K562 (cell line): ENCODE measurements around the gene IGF1R. TPM values are rescaled to one million over a fixed set of nuclear protein-coding genes. Genes with fewer than 3 reads are reported as not detected.

Experiments
- ATAC-seq: fragments of 200-7000 bp; cut with Tn5 transposase; 3 replicates; pipeline ENCODE4 v1.9.1; 2020; ENCODE audit warnings: moderate library complexity
- BruUV-seq: library from RNA; stranded (reverse); fragments of 400-500 nt; replicated peaks from 2 replicates; lab custom pipeline; 2021; lab: Mats Ljungman, UMichigan
- CTCF ChIA-PET: fragments of 300-600 bp; formaldehyde crosslinking; extraction: SDS; loops from one replicate; lab custom pipeline; 2021; ENCODE audit warnings: low intra/inter-chr PET ratio; lab: Yijun Ruan, JAX
- POLR2A ChIA-PET: fragments of 300-600, 350-650 bp; sonication (Branson Sonifier 250); formaldehyde crosslinking; extraction: SDS; loops from one replicate; lab custom pipeline; 2021; ENCODE audit warnings: antibody characterized with exemption, inconsistent platforms; lab: Yijun Ruan, JAX
- DNase-seq, 4 experiments: peaks; one replicate each; pipeline versions ENCODE4 v3.0.0 to v3.0.0-alpha.2; 2011 to 2018; ENCODE audit warnings: low spot score in 3 of 4, mixed read lengths in 3 of 4; ENCODE audit errors: extremely low read depth in 1 of 4
- FAIRE-seq: peaks from 2 replicates; lab custom pipeline; 2011; peaks lifted over from hg19 to GRCh38; lab: Jason Lieb, UNC
- H2AFZ ChIP-seq: 2 replicates; pipeline ENCODE4 v1.6.0; 2011; ENCODE audit warnings: low read depth, low read length, control low read depth, inconsistent platforms
- H3K27ac ChIP-seq: fragments of 200-600 bp; 3 replicates; pipeline ENCODE4 v1.8.0; 2011; ENCODE audit warnings: low read depth, mild to moderate bottlenecking, control low read depth, inconsistent platforms, low read length, moderate library complexity, mixed read lengths; ENCODE audit errors: extremely low read depth
- H3K27me3 ChIP-seq, 2 experiments: fragments of 300-600 bp in 1 of 2; 2 replicates in 1 of 2; 3 replicates in 1 of 2; pipeline versions ENCODE4 v1.6.0 to v1.8.0; 2011; ENCODE audit warnings: inconsistent platforms in 2 of 2, low read length in 2 of 2, mild to moderate bottlenecking in 1 of 2, mixed read lengths in 1 of 2, moderate library complexity in 1 of 2; ENCODE audit not compliant: control insufficient read depth in 2 of 2, insufficient read depth in 2 of 2
- H3K36me3 ChIP-seq: fragments of 300-600 bp; 3 replicates; pipeline ENCODE4 v1.8.0; 2011; ENCODE audit warnings: mild to moderate bottlenecking, low read length, inconsistent platforms; ENCODE audit not compliant: control insufficient read depth, insufficient read depth
- H3K4me1 ChIP-seq, 2 experiments: fragments of 200-600 bp in 1 of 2; replicated peaks in 1 of 2; 2 replicates in 1 of 2; 3 replicates in 1 of 2; pipeline versions ENCODE4 v1.5.1 to v1.8.0; 2011; ENCODE audit warnings: inconsistent platforms in 2 of 2, low read length in 2 of 2, mild to moderate bottlenecking in 1 of 2, mixed read lengths in 1 of 2, moderate library complexity in 1 of 2; ENCODE audit not compliant: control insufficient read depth in 2 of 2, insufficient read depth in 2 of 2
- H3K4me2 ChIP-seq: 2 replicates; pipeline ENCODE4 v1.6.1; 2011; ENCODE audit warnings: low read length, control low read depth, inconsistent platforms, mixed read lengths; ENCODE audit not compliant: insufficient read depth
- H3K4me3 ChIP-seq: fragments of 200-600 bp; sonication (generic), shearing (Covaris generic); 2 replicates; pipeline ENCODE4 v1.5.1; 2016; ENCODE audit warnings: control low read depth, inconsistent platforms
- H3K79me2 ChIP-seq: fragments of 200-600 bp; 3 replicates; pipeline ENCODE4 v1.8.0; 2011; ENCODE audit warnings: low read length, inconsistent platforms; ENCODE audit not compliant: control insufficient read depth, insufficient read depth
- H3K9ac ChIP-seq, 2 experiments: 2 replicates each; pipeline versions ENCODE4 v1.6.0 to v1.6.1; 2011; ENCODE audit warnings: low read depth in 2 of 2, low read length in 2 of 2, control low read depth in 1 of 2, inconsistent platforms in 1 of 2, mild to moderate bottlenecking in 1 of 2, mixed read lengths in 1 of 2; ENCODE audit not compliant: insufficient read depth in 1 of 2
- H3K9me1 ChIP-seq: one replicate; pipeline ENCODE4 v1.6.0; 2011; ENCODE audit warnings: inconsistent platforms, mild to moderate bottlenecking, low read length, moderate library complexity; ENCODE audit not compliant: control insufficient read depth, insufficient read depth
- H3K9me3 ChIP-seq: replicated peaks from 2 replicates; pipeline ENCODE4 v1.5.1; 2011; ENCODE audit warnings: low read depth, low read length, inconsistent platforms; ENCODE audit not compliant: control insufficient read depth, insufficient read depth
- H4K20me1 ChIP-seq: replicated peaks from 2 replicates; pipeline ENCODE4 v1.6.1; 2011; ENCODE audit warnings: low read length, inconsistent platforms, mixed read lengths; ENCODE audit not compliant: control insufficient read depth, insufficient read depth
- ELF2 ChIP-seq: fragments of 250-450 bp; sonication (Bioruptor Pico); IDR thresholded peaks from 2 replicates; pipeline ENCODE4 v1.5.0; 2021; ENCODE audit warnings: mild to moderate bottlenecking
- ESRRB ChIP-seq: fragments of 250-450 bp; sonication (Bioruptor Pico); IDR thresholded peaks from 2 replicates; pipeline ENCODE4 v1.5.0; 2020; ENCODE audit warnings: mild to moderate bottlenecking, moderate library complexity, borderline replicate concordance
- PCBP2 ChIP-seq: fragments of 200-400 bp; formaldehyde crosslinking; IDR thresholded peaks from 2 replicates; pipeline ENCODE4 v1.6.1; 2018; ENCODE audit warnings: low read length, low read depth, mild to moderate bottlenecking, moderate library complexity; ENCODE audit not compliant: poor library complexity, severe bottlenecking
- WGBS: fragments of 100-300 bp; shearing (Covaris generic); methylation state at CpG from one replicate; pipeline ENCODE4 v1.1.6; 2016; ENCODE audit warnings: low coverage, mixed read lengths; ENCODE audit not compliant: insufficient coverage; ENCODE audit errors: missing lambda C conversion rate; 5-methylcytosine and 5-hydroxymethylcytosine counted together
- in situ Hi-C: fragments of 300-500 bp; cut with MboI; formaldehyde crosslinking; loops from 4 replicates; pipeline ENCODE4 v1.15.0; 2018; ENCODE audit warnings: inconsistent platforms, mixed read lengths
- intact Hi-C: fragments of 100-400 bp; cut with micrococcal nuclease; formaldehyde crosslinking; loops from 2 replicates; pipeline ENCODE4 v1.14.2; 2022
- polyA plus RNA-seq, 8 experiments: library from polyadenylated mRNA; depleted of rRNA in 4 of 8; stranded (reverse) in 5 of 8; unstranded in 3 of 8; fragments of >200 nt; fragmentation: Nextera tagmentation in 2 of 8; fragmentation: Illumina TruSeq in 1 of 8; extraction: Ambion mirVana in 2 of 8; extraction: Trizol in 1 of 8; gene quantifications; 2 replicates each; pipeline versions ENCODE4 v1.2.1 to v1.2.3, GENCODE V29; 2011 to 2014; ENCODE audit warnings: inconsistent platforms in 1 of 8, missing spikeins in 1 of 8
- total RNA-seq, 7 experiments: library from RNA; depleted of rRNA in 6 of 7; stranded (reverse); fragments of >200 nt in 6 of 7; fragmentation: Illumina TruSeq in 2 of 7; extraction: Trizol in 2 of 7; gene quantifications; 2 replicates each; pipeline versions ENCODE4 v1.2.1 to v1.2.3, GENCODE V29; 2011 to 2021; ENCODE audit warnings: low replicate concordance in 1 of 7
- TF ChIP-seq, protein P1 (sequence below): fragments of 250-450 bp; sonication (Bioruptor Pico); IDR thresholded peaks from 2 replicates; pipeline ENCODE4 v1.4.0; 2020; ENCODE audit warnings: mild to moderate bottlenecking, moderate library complexity
- TF ChIP-seq, protein P2 (sequence below): fragments of 200-400 bp; formaldehyde crosslinking; IDR thresholded peaks from 2 replicates; pipeline ENCODE4 v1.6.1; 2017; ENCODE audit warnings: mild to moderate bottlenecking, low read depth, low read length, moderate library complexity

IGF1R gene
- total and polyA plus RNA-seq, 9 of the 15 experiments (the other 6 are each of a cell fraction or from before 2014, with no cell fraction given): 0.35 to 8.0 (median 1.6) TPM

GRCh38 chr15:98855067-98855814, 206.9 kb downstream of the IGF1R start:
- Histone ChIP-seq H3K79me2 (no peaks in the 10 kb centered on the region), H2AFZ (no peak overlapping the region), H3K9ac (no peak overlapping the region), H3K27me3 (peaks cover 35 to 62% of the 10 kb centered on the region in 2 experiments), H3K36me3 (no peaks in the 10 kb centered on the region), H4K20me1 (peaks cover 37% of the 10 kb centered on the region), H3K9me3 (no peaks in the 10 kb centered on the region), H3K9me1 (no peaks in the 10 kb centered on the region), H3K27ac (no peak overlapping the region), H3K4me3 (no peak overlapping the region), H3K4me2 (no peak overlapping the region), H3K4me1 (peaks cover 0 to 8% of the 10 kb centered on the region in 2 experiments; a peak in 1 of 5 replicates)
- no TSS peak for BruUV-seq
- ATAC-seq (no peak), FAIRE-seq (no peak), DNase-seq (no peak)
- intact Hi-C loops: no loop called here
- WGBS: 6% methylated on average over 10 of the region's 10 CpGs
- ChIA-PET POLR2A (interaction anchor here (0.7 kb wide), 2 partner anchors 9 to 277 kb away, joined by 3 read pairs; no protein-coding TSS in a partner anchor), CTCF (no interaction called here)
- in situ Hi-C loops: no loop called here
- TF ChIP-seq, protein P1, sequence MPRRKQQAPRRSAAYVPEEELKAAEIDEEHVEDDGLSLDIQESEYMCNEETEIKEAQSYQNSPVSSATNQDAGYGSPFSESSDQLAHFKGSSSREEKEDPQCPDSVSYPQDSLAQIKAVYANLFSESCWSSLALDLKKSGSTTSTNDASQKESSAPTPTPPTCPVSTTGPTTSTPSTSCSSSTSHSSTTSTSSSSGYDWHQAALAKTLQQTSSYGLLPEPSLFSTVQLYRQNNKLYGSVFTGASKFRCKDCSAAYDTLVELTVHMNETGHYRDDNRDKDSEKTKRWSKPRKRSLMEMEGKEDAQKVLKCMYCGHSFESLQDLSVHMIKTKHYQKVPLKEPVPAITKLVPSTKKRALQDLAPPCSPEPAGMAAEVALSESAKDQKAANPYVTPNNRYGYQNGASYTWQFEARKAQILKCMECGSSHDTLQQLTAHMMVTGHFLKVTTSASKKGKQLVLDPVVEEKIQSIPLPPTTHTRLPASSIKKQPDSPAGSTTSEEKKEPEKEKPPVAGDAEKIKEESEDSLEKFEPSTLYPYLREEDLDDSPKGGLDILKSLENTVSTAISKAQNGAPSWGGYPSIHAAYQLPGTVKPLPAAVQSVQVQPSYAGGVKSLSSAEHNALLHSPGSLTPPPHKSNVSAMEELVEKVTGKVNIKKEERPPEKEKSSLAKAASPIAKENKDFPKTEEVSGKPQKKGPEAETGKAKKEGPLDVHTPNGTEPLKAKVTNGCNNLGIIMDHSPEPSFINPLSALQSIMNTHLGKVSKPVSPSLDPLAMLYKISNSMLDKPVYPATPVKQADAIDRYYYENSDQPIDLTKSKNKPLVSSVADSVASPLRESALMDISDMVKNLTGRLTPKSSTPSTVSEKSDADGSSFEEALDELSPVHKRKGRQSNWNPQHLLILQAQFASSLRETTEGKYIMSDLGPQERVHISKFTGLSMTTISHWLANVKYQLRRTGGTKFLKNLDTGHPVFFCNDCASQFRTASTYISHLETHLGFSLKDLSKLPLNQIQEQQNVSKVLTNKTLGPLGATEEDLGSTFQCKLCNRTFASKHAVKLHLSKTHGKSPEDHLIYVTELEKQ: no peak
- TF ChIP-seq, protein P2, sequence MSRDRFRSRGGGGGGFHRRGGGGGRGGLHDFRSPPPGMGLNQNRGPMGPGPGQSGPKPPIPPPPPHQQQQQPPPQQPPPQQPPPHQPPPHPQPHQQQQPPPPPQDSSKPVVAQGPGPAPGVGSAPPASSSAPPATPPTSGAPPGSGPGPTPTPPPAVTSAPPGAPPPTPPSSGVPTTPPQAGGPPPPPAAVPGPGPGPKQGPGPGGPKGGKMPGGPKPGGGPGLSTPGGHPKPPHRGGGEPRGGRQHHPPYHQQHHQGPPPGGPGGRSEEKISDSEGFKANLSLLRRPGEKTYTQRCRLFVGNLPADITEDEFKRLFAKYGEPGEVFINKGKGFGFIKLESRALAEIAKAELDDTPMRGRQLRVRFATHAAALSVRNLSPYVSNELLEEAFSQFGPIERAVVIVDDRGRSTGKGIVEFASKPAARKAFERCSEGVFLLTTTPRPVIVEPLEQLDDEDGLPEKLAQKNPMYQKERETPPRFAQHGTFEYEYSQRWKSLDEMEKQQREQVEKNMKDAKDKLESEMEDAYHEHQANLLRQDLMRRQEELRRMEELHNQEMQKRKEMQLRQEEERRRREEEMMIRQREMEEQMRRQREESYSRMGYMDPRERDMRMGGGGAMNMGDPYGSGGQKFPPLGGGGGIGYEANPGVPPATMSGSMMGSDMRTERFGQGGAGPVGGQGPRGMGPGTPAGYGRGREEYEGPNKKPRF: no peak
- no peak for TF ChIP-seq ELF2 (CRISPR knock-in tag)
- TF ChIP-seq ESRRB (CRISPR knock-in tag): no peak
- no peak for TF ChIP-seq PCBP2
